Anterior cingulate cortex (tissue), 58 donors: ENCODE measurements around the gene TRPM3.

Source experiments
- DNase-seq, 58 donors: peaks; one replicate each; lab custom pipeline; 2025; lab: John Stamatoyannopoulos, UW

TRPM3 gene

GRCh38 chr9:70595211-70595610, 526.2 kb downstream of the TRPM3 start:
- DNase-seq: no peak

- DNase-seq: no peak
Observed at GRCh38 chr9:70594386-70594944, 527.0 kb downstream of the TRPM3 start.

GRCh38 chr9:70593241-70593640, 528.2 kb downstream of the TRPM3 start:
- DNase-seq: no peak

GRCh38 chr9:70590315-70590677, 531.1 kb downstream of the TRPM3 start:
- DNase-seq: no peak

- no peak for DNase-seq
Observed at GRCh38 chr9:70589571-70590314, 531.7 kb downstream of the TRPM3 start.

GRCh38 chr9:70588999-70589398, 532.4 kb downstream of the TRPM3 start:
- DNase-seq: no peak

DNA sequence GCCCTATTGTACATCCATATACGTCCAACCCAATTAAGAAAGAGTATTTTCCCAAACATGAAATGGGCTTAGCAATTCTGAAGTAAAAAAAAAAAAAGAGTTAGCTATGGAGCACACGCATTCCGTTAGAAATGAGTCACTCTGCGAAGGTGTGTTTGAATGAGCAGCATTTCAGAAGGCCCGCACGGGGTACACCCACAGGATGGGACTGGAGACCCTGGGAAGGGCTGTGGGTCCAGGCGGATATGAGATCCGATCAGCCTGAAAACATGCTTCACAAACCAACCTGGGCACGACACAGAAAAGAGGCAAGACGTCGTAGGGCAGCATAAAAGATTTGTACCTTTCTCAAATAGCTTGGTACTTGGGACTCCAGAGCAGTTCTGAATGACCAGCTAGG, 533.0 kb downstream of the TRPM3 start:
- DNase-seq: no peak

DNA sequence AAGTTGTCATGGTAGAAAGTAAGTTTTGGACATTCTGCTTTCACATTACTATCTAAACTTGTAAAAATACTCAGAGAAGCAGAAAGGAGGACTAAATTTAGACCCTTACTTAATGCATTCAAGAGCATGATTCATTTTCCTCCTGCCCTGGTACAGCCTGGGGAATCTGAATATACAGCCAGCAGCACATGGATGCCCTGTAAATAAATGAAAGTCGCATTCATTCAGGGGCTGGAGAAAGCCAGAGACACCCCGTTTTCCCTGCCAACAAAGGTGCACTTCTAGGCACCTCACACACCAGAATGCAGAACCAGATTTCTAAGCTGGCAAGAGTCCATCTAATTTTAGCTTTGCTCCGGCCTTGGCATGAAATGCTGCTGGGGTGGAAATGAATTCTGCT, 534.2 kb downstream of the TRPM3 start:
- DNase-seq: peak in 6 of 58 donors; percentile 18 to 65 (median 26)

GRCh38 chr9:70586476-70586875, 534.9 kb downstream of the TRPM3 start:
- no peak for DNase-seq

DNA sequence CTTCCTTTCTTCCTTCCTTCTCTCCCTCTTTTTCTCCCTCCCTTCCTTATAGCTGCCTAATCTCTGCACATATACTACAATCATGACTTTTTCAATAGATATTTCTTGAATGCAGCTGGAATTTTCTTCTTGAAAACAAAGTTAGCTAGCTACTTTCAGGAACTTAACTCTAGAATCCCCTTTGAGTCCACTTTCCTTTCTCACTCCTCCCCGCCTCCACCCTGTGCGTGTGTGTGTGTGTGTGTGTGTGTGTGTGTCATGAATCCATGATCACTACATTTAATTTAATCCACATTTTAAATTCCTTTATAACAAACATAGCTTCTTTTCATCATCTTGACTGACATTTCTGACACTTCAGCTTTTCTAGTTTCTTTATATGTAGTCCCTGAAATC, 539.5 kb downstream of the TRPM3 start:
- no peak for DNase-seq

- DNase-seq: no peak
Observed at GRCh38 chr9:70581214-70581954, 540.0 kb downstream of the TRPM3 start.

GRCh38 chr9:70580606-70581195, 540.7 kb downstream of the TRPM3 start:
- no peak for DNase-seq

DNA sequence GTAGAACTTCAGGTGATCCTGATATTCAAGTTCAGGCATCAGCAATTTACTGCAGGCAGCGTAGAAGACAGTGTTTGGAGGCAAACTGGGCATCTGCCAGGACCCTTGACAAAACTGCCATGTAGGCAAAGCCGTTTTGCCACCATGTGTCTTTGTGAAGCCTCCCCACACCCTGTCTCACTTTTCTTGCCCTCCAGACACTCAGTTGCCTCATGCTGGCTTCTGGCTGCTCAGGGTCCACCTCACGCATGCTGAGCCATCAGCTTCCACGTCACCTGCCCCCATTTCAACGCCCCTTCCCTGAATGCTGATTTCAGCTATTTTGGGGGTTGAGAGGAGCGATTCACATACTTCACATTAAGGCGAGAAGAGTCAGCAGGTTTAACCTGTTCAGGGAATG, 541.7 kb downstream of the TRPM3 start:
- DNase-seq: no peak

- DNase-seq: no peak
Observed at GRCh38 chr9:70578720-70579119, 542.7 kb downstream of the TRPM3 start.

GRCh38 chr9:70577671-70578070, 543.8 kb downstream of the TRPM3 start:
- DNase-seq: no peak

DNA sequence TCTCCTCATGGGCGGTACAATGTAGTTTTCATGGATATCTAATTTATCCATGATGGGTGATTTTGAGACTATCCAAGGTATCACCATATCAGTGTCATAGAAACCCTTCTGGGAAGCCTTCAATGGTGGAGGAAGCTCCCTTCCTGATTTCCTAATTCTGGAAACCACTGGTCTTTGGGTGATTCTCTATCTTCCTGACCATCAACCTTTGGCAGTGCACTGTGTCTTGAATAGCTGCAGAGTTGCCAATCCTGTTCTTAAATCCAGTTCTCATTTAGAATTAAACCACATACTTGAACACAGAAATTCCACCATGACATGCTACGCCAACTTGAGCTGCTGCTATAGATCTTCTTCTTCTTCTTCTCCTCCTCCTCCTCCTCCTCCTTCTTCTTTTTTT, 545.3 kb downstream of the TRPM3 start:
- DNase-seq: no peak

GRCh38 chr9:70574151-70574837, 547.1 kb downstream of the TRPM3 start:
- DNase-seq: peak in 2 of 58 donors; percentile 23 to 26

GRCh38 chr9:70573308-70573707, 548.1 kb downstream of the TRPM3 start:
- no peak for DNase-seq

DNA sequence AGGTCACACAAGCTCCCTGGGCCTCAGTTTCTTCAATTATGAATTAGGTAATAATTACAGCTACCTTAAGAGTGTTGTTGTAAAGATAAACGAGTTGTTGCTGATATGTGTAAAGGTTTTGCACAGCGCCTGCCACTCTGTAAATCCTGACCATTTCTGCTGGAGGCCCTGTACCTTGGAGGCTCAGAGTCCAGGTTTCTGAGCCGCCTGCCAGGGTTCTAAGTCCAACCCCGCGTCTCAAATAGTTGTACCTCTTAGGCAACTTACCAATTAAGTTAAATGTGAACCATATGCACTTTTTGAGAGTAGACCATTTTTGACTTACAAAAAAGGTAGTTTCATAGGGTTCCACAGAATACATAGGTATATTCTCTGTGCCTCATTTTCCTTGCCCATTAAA, 550.2 kb downstream of the TRPM3 start:
- no peak for DNase-seq

GRCh38 chr9:70569791-70570190, 551.6 kb downstream of the TRPM3 start:
- DNase-seq: no peak
